Fibroblast of villous mesenchyme (primary cell): ENCODE results near the gene ZNF329. TPM values are rescaled to one million over a fixed set of nuclear protein-coding genes. Genes with fewer than 3 reads are reported as not detected.
A peak's percentile ranks its signal among the peaks of the same experiment; 100 is the strongest.

Experiments
- DNase-seq: peaks from one replicate; pipeline ENCODE4 v3.0.0-alpha.2; 2010; ENCODE audit warnings: low read depth
- H3K4me3 ChIP-seq: 2 replicates; pipeline ENCODE4 v1.5.1; 2011; ENCODE audit warnings: low read depth, mild to moderate bottlenecking, low read length
- total RNA-seq: library from RNA; depleted of rRNA; stranded (reverse); fragments of >200 nt; gene quantifications from 2 replicates; pipeline ENCODE4 v1.2.3, GENCODE V29; 2012
- TF ChIP-seq, protein P1 (sequence below): IDR thresholded peaks from 2 replicates; pipeline ENCODE4 v1.5.1; 2012; ENCODE audit warnings: low read depth, mild to moderate bottlenecking, low read length; ENCODE audit not compliant: insufficient read depth

Gene ZNF329
- total RNA-seq: 9.7 and 14.2 TPM in 2 replicates

DNA sequence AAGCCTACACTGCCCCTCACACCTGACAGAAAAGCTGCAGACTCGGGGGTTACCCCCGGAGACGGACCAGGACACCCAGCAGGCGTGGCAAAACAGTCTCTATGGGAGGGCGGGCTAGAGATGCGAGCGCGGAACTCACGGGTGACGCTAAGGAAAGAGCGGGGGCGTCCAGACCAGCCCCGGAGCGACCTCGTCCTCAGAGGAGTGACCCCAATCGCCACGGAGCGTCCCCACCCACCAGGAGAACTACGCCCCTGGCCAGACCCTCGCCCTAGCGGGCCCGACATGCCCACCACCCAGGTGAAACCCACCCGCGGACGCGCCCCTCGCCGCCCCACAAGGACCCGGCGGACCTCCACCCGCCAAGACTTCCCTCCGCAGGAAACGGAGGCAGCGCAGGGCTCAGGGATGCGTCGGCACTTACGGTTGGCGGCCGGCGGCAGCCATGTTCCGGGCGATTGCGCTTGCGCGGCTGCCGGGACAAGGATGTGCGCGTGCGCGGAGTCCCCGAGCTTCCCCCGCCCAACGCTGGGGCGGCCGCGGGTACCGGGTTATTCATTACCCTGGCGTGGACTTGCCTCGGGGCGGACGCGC lies at the start of gene ZNF329:
Gene ZNF329 (minus strand): TSS at position 462 of the 594 bp plus-strand sequence. CDS start 21,286 bp downstream, outside the sequence.
- H3K4me3 ChIP-seq: peak within 1 kb of the TSS; percentile 88
- TF ChIP-seq, protein P1, sequence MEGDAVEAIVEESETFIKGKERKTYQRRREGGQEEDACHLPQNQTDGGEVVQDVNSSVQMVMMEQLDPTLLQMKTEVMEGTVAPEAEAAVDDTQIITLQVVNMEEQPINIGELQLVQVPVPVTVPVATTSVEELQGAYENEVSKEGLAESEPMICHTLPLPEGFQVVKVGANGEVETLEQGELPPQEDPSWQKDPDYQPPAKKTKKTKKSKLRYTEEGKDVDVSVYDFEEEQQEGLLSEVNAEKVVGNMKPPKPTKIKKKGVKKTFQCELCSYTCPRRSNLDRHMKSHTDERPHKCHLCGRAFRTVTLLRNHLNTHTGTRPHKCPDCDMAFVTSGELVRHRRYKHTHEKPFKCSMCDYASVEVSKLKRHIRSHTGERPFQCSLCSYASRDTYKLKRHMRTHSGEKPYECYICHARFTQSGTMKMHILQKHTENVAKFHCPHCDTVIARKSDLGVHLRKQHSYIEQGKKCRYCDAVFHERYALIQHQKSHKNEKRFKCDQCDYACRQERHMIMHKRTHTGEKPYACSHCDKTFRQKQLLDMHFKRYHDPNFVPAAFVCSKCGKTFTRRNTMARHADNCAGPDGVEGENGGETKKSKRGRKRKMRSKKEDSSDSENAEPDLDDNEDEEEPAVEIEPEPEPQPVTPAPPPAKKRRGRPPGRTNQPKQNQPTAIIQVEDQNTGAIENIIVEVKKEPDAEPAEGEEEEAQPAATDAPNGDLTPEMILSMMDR: no peak
- DNase-seq: peak; percentile 81

DNA sequence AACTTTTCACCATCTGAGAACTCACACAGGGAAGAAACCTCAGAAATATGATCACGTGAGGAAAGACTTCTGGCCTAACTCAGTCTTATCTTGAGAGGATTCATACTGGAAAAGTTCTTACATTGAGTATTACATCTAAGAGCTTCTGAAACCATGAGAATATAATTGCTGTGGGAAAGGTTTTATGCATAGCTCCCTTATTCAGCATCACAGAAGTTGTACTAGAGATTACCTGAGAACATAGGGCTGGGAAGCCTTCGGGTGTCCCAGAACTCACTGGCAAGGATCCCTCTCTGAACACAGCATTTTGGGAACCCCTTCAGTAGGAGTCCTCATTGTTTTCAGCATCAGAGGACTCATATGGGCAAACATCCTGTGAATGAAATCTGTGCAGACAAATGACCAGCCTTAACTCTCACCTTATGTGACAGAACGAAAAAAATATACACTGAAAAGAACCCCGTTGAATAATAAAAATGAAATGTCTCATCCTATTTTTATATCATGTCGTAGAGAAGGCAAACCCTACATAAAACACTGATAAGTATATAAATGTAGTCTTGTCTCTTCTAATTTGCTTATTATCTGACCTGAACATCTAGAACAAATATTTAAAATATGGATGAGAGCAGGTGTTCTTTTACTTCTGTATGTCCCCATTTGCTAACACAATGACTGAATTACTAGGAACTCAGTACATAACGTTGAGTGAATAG lies 46.5 kb upstream of the ZNF329 start:
- TF ChIP-seq, protein P1: no peak
- peak; percentile 37 for DNase-seq

DNA sequence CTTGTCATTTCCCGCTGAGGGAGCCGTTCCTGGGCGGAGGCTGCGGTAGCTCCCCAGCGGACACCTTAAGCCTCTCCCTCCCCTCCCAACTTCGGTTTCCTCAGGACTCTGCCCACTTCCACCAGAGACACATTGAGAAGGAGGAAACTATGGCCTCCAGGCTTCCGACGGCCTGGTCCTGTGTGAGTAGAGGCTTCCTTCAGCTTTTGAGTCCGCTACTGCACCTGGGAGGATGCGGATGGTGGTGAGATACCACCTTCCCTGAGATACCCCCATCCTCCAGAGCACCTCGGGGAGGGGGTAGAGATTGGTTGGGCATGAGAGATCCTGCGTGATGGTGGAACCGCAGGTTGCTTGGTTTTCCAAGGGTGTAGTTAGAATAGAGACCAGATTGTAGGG lies 33.2 kb upstream of the ZNF329 start:
- TF ChIP-seq, protein P1: no peak
- DNase-seq: no peak
- peak overlapping the region; percentile 93 for H3K4me3 ChIP-seq

More for the DNA sequence above, 46.5 kb upstream of the ZNF329 start:
- no peak overlapping the region for H3K4me3 ChIP-seq

DNA sequence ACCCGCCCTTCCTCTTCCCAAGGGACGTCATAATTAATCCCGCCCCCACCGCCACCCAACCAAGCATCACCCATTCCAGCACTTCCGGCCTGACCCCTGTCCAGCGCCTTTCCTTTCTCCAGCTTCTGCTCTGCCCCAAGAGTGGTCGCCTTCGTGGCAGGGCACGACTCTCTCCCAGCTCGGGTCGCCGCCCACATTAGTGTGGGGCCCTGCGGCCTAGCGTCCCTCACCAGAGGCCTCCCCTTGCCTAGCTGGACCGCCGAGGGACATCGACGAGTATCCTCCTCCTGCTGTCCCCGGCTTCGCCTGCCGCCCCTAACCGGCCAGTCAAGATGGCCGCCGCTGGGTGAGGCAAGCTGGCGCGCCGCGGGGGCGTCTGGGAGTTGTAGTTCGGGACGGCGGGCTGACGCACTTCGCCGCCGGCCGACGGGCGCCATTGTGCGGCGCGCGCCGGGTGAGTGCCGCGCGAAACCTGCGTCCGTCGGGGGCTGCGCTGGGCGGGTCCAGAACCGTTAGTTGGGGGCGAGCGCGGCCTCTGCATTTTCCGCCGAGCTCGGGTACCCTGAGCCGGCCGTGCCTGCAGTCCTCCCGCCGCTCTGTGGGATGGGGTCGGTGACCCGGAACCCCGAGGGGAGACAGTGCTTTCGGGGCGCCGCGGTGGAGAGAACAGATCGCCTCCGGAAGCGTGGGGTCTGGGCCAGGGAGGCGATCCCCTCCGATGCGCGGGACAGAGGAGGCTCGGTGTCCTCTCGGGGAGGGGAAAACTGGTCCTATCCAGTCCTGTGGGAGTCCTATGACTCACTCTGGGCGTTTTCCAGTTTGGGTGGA lies 32.6 kb upstream of the ZNF329 start, which contains the start of gene ZNF274:
Gene ZNF274 (plus strand): TSS at position 73 of the 828 bp plus-strand sequence. CDS start 905 bp downstream, outside the sequence.
- peak within 1 kb of the TSS; percentile 93 for H3K4me3 ChIP-seq
- DNase-seq: peak; percentile 96
- TF ChIP-seq, protein P1: no peak

DNA sequence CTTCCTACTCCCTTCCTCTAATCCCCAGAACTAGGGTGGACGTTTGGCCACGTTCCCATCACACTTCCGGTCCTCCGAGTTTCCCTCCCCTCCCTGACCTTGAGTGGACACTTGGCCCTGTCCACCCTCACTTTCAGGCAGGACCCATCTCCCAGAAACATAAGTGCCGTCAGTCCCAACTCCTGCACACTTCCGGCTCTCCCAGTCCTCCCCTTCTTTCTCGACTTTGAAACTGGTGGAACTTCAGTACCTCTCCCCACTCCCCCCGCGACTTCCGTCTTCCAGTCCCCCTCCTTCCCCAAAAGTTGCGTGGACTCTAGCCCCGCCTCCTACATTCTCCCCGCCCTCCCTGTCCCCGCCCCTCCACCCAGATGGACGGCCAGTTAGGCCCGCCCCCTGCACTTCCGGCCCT lies 32.0 kb upstream of the ZNF329 start:
- DNase-seq: no peak
- peak overlapping the region; percentile 93 for H3K4me3 ChIP-seq
- TF ChIP-seq, protein P1: no peak

DNA sequence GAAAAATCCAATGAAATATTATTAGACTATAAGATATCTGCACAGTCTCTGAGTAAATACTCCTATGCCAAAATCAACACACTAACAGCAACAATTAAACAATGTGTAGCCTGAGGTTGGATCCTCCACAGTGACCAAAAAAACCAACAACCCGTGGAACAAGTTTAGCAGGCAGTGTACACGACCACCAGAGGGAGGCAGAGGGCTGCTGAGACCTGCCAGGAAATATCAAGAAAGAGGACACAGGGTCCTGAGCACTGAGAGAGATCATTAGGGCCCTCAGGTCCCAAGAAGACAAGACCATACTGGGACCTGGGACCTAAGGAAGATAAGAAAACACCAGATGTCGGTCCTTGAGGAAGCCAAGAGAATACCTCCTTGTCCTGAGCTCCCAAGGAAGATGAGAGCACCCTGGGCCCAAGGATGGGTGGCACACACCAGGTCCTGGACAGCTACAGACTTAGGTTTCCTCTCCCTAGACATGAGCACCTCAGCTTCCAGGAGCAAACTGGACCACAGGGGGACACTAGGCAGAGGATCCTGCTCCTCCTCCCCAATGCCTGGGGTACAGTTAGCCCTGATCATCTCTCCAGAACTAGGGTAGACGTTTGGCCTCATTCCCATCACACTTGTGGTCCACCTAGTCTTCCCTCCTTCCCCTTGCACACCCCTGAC lies 31.4 kb upstream of the ZNF329 start:
- peak; percentile 34 for DNase-seq
- peak overlapping the region; percentile 93 for H3K4me3 ChIP-seq
- TF ChIP-seq, protein P1: peak; percentile 53
